Posterior vena cava (tissue), 2 donors: ENCODE results near the gene GAS2L1. TPM values are rescaled to one million over a fixed set of nuclear protein-coding genes. Genes with fewer than 3 reads are reported as not detected.

Source experiments
- DNase-seq: peaks from one replicate; pipeline ENCODE4 v3.0.0-alpha.2; 2020; ENCODE audit warnings: low spot score
- intact Hi-C, 2 donors: fragments of 100-400 bp; cut with DNase I; formaldehyde crosslinking; loops; one replicate each; pipeline versions ENCODE4 v1.14.1 to v1.14.2; 2022 to 2023
- total RNA-seq, 2 donors: library from RNA; stranded (reverse); fragmentation: NEBNext Ultra II Directional; extraction: Animal tissue kit (Norgen Biotek cat#: 25700); gene quantifications; one replicate each; pipeline ENCODE4 v1.2.1, GENCODE V29; 2021
- donor health status: DM: yes; HTN: yes; CAD: no.
- donor health status: DM: yes; HTN: yes; CAD: no.

GAS2L1 gene
- total RNA-seq, 2 donors from 2014 or later, result 25.0 to 25.4 TPM

DNA sequence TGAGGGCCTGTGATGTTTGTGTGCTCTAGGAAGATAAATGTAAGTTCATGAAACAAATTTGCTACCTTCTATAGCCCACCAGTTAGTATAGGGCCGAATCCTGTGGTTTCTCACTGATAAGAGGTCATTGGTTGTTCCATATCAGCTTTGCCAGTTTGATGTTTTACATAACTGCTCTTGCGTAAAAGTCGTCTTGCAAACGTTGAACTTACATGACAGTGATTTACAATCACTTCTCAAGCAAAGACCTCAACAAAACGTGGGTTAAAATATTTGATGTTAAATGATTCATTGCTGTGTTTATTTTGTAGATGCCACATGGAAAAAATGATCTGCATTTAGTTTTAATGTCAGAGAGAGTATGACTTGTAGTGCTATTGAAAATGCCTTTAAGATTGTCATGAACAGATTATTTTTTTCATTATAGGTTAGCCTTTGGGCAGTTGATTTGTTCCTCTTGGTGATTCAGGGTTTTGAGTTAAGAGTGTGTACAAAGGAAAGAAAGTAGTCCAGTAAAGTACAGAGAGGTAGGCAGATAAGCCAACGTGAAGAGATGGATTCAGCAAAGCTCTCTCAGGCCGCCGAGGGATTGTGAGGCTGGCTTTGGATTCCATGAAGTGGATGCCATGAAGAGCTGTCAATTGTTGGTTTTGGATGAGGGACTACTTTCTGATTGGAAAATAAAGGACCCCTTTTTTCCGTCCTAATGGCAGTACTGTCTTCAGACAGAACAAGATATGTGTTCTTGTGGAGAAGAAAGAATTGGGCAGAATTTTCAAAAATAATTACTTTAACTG is 35.8 kb upstream of the GAS2L1 start:
- no peak for DNase-seq
- intact Hi-C loops, result no loop called here

DNA sequence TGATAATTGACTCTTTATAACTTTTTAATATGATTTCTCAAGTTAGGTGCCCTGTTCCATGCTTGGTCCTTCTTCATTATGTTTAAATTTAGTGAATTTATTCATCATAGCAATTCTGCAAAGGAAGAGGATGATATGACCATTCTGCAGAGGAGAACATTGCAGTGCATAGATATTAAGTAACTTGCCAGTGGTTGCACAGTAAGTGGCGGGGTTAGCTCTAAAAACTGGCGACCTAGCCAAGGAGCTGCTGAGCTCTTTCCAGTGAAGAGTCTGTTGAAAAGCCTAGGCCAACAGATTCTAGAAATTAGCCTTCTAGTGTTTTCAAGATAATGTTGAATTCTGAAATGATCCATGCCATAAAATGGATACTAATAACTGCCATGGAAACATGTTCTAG is 33.8 kb upstream of the GAS2L1 start:
- intact Hi-C loops, result loop anchor here in 1 of 2 donors (2.0 kb wide), 1 partner anchor 50 kb away; no protein-coding TSS in a partner anchor
- no peak for DNase-seq

DNA sequence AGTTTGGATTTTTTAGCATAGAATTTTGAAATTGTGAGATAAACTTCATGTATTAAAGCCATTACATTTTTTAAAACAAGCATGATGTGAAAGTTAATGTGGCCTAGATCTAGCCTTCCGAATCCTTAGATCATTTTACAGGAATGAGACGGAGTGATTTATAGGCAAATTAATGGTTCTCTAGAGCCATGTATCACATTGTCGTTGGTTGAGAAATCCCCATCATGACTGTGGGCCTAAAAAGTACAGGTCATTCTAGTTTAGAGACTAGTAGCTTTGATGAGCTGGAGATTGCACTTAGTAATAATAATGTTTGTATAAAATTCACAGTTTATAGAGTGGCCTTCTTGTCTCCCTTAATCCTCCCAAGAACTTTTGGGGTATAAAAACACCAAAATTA is 31.3 kb upstream of the GAS2L1 start:
- DNase-seq, result no peak
- intact Hi-C loops, result no loop called here

DNA sequence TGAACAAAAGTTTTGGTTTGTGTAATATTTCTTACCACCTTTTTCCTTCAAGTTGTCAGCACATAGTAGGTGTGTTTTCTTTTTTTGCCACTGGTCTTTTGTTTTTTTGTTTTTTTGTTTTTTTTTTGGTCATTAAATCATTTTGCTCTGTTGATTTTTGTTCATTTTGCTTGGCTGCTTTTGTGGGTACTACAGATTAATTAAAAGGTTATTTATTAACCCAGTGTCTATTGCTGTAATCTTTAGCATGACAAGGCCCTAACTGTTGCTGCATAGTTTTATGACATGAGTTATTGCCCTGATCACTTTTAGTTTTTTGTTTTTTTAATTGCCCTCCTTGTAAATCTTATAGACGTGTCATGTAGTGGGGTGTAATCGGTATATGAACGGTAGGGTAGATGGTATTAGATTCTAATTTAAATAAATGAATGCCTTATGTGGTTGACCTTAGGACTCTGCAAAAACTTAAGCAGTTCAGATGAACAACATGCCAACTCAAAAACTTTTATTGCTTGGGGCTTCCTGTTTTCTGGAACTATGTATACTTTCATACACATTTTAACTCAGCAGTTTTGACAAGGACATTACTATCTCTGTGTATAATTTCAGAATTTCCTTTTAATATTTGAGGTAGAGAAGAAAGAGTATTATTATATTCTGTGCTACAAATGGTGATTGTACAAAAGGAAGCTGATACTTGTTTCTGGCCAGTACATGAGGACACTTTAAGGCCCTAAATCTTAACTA is 30.5 kb upstream of the GAS2L1 start:
- intact Hi-C loops, result no loop called here
- DNase-seq, result no peak

DNA sequence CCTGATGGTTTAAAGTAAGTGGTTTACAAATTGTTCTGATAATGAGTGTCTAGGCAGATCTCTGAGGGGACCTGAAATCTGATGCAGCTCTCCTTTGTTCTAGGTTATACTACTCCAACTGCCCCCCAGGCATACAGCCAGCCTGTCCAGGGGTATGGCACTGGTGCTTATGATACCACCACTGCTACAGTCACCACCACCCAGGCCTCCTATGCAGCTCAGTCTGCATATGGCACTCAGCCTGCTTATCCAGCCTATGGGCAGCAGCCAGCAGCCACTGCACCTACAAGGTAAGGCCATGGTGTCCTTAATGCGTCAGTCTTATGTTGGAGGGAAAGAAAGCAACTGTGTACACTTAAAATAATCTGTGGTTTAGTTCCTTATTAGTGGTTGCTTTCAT is 28.5 kb upstream of the GAS2L1 start:
- intact Hi-C loops, result no loop called here
- DNase-seq, result no peak

DNA sequence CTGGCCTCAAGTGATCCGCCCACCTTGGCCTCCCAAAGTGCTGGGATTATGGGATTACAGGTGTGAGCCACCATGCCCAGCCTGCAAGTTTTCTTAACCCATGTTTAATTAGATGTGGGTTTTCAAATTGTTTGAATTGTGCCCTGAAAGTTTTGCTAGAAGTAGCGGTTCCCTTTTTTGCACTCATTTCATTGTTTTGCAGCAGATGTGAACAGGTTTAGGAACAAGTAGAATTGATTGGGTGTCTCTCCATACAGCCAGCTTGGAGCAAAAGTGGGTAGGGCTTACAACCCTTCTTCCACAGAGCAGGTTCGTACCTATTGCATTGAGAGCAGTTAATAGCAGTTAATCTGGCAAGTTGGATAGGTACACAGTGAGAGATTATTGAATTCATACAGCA is 22.3 kb upstream of the GAS2L1 start:
- intact Hi-C loops, result no loop called here

DNA sequence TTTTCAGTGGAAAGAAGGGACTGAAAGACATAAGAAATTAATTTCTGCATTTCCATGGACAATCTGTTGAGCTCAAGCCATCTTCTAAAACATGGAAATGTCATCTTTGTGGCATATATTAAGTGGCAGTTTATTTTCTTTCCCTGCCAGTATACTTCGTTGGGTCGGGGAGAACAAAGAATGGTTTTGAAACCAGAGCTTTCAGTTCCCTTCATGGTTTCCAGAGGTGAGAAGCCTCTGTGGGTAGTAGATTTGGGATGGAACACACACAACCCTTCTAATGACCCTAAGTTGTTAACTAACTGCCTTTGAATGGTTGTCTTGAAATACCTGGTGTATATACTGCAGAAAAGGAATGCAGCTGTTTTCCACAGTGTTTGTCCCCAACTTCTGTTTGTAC is 17.6 kb upstream of the GAS2L1 start:
- intact Hi-C loops, result no loop called here
- no peak for DNase-seq

More for the DNA sequence above, 22.3 kb upstream of the GAS2L1 start:
- DNase-seq, result no peak

GRCh38 chr22:29290061-29290460 is 16.4 kb upstream of the GAS2L1 start:
- intact Hi-C loops, result no loop called here
- DNase-seq, result no peak

DNA sequence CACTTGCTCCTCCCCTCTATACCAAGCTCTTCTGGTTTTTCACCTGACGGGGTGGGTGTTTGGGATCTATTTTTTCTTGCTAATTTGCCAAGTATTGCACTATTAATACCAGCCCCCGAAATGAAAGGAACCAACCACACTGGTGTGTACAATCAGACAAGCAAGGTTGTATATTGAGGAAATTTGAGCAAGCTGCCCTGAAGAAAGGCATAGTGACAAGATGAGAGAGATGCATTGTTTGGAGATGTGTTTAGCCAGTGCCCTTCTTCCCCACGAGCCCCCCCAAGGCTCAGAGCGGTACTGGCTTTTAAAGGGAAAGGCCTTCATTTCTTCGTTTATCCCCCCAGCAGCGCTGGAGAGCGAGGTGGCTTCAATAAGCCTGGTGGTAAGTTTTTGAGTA is 15.2 kb upstream of the GAS2L1 start:
- DNase-seq, result no peak
- intact Hi-C loops, result no loop called here

DNA sequence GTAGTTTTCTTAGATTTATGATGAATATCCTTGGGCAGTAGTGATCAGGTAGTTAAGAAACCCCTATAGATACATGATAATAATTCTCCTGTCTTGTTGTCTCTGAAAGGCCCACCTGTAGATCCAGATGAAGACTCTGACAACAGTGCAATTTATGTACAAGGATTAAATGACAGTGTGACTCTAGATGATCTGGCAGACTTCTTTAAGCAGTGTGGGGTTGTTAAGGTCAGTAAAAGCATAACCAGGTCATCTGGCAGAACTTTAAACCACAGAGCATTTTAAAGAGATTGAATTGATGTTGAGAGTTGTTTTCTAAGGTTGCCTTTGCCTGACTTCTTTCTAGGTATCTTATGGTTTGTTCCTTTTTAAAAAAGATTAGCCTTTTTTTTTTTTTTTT is 14.1 kb upstream of the GAS2L1 start:
- intact Hi-C loops, result no loop called here
- DNase-seq, result no peak

- intact Hi-C loops, result no loop called here
- DNase-seq, result no peak
Measured at GRCh38 chr22:29298641-29299040, 7.8 kb upstream of the GAS2L1 start.

DNA sequence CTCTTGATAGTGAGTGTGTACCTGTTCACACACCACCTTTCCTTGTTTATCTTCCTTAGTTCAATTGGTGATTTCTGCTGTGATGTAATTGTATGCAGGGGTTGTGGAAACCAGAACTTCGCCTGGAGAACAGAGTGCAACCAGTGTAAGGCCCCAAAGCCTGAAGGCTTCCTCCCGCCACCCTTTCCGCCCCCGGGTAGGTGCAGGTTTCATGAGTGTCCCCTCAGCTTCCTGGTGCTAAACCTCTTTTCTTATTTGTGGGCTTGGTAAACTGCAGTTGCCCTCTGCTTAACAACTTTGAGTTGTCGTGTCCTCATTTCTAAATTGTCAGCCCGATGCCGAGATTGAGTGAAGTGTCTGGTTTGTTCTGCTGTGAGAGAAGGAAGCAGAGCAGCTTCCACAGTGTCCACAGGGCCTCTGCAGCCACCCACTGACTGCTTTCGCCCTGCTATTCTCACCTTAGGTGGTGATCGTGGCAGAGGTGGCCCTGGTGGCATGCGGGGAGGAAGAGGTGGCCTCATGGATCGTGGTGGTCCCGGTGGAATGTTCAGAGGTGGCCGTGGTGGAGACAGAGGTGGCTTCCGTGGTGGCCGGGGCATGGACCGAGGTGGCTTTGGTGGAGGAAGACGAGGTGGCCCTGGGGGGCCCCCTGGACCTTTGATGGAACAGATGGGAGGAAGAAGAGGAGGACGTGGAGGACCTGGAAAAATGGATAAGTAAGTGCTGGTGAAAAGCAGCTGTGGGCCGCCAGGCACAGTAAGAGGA is 7.1 kb upstream of the GAS2L1 start:
- no peak for DNase-seq
- intact Hi-C loops, result no loop called here

- intact Hi-C loops, result no loop called here
- no peak for DNase-seq
Measured at GRCh38 chr22:29300467-29300806, 6.0 kb upstream of the GAS2L1 start.

- DNase-seq, result no peak
- intact Hi-C loops, result no loop called here
Measured at GRCh38 chr22:29300807-29301601, 5.4 kb upstream of the GAS2L1 start.

DNA sequence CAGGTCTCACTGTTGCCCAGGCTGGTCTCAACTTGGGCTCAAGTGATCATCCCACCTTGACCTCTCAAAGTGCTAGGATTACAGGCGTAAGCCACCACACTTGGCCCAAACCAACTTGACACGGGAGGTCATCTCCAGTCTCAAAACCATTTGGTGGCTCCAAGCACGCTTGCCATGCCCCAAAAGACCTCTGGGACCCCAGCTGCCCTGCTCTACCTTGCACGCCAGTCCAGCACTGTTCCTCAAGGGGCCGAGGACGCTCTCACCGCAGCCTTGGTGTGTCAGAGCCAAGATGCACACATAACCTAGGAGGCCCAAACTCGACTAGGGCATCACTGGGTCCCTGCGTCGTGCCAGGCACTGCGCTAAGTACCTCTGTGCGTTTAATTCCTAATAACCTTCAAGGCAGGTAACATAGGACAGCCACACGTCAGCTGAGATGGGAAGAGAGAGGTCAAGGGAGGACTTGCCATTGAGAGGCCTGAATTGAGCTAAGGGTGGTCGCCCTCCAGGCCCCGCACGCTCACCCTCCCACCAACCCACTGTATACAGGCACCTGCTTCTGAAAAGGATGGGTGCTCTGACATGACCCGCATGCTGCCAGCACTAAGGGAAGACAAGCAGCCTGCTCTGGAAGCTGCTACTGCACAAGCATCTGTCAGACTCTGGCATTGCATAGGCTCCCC is 4.6 kb upstream of the GAS2L1 start:
- no peak for DNase-seq

DNA sequence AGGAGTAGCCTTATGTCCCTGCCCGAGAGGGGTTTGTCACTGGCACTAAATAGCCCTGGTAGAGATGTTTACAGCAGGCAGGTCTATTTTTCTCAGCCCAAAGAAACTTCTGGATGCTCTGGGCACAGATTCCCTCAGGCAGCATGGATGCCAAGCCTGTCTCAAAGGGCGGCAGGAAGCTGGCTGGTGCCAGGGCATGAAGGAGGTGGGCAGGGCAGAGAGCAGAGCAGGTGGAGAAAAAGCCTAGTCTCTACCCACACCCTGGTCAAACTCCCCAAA is 4.1 kb upstream of the GAS2L1 start:
- intact Hi-C loops, result no loop called here
- no peak for DNase-seq

More for the DNA sequence above, 4.6 kb upstream of the GAS2L1 start:
- intact Hi-C loops, result no loop called here

DNA sequence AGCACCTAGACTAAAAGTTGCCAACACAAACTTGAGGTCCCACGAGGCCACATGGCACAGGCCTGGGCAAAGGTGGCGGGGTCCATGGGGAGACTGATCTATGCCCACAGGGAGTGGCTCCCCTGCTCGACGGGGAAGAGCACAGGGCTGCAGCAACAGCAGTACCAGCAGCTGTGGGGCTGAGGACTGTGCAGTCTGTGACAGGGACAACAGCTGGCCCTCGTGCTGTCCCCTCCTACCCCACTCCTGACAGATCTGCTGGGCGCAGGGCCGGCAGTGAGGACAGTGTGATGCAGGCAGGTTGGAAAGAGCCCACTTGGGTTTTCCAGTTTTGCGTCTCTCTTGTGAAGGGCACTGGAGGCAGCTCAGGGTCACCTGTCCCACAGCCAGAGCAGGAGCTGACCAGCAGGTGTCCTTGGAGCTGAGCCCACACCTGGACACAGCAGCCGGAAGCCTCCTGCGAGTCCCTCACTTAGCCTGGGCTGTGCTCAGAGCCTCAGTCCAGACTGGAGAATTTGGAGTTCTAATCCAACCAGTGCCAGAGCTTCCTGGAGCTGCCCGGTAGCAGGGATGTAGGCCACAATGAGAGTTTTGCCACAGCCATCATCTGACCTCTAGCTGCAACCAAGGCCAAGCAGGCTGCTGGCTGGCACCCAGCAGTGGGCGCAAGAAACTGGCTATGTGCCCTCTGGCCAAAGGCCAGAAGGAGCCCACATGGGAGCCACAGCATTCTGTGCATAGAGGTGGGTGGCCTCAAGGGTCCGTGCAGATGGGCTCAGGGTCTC is 3.6 kb upstream of the GAS2L1 start:
- intact Hi-C loops, result no loop called here
- DNase-seq, result no peak

GRCh38 chr22:29305836-29306174 is 645 bp upstream of the GAS2L1 start:
- intact Hi-C loops, result no loop called here
- DNase-seq, result no peak
